Stimulated activated CD4-positive, alpha-beta T cell treated with anti-CD3 and anti-CD28 coated beads, Interleukin-2, amount 100 ng/mL, for 24 hours (primary cell): ENCODE results near the gene PUS3.

ENCODE experiments used
- DNase-seq, 2 donors: peaks; one replicate each; pipeline ENCODE4 v3.0.0-alpha.2; 2020

The PUS3 gene

GRCh38 chr11:125902927-125903710 lies at the start of gene PUS3:
Gene PUS3 (minus strand): TSS chr11:125903206. CDS start chr11:125896284, 6,922 bp downstream.
- DNase-seq, result peak; percentile 90 to 91

GRCh38 chr11:125952559-125952958 lies 49.6 kb upstream of the PUS3 start:
- no peak for DNase-seq

GRCh38 chr11:125951731-125952130 lies 48.7 kb upstream of the PUS3 start:
- no peak for DNase-seq

DNA sequence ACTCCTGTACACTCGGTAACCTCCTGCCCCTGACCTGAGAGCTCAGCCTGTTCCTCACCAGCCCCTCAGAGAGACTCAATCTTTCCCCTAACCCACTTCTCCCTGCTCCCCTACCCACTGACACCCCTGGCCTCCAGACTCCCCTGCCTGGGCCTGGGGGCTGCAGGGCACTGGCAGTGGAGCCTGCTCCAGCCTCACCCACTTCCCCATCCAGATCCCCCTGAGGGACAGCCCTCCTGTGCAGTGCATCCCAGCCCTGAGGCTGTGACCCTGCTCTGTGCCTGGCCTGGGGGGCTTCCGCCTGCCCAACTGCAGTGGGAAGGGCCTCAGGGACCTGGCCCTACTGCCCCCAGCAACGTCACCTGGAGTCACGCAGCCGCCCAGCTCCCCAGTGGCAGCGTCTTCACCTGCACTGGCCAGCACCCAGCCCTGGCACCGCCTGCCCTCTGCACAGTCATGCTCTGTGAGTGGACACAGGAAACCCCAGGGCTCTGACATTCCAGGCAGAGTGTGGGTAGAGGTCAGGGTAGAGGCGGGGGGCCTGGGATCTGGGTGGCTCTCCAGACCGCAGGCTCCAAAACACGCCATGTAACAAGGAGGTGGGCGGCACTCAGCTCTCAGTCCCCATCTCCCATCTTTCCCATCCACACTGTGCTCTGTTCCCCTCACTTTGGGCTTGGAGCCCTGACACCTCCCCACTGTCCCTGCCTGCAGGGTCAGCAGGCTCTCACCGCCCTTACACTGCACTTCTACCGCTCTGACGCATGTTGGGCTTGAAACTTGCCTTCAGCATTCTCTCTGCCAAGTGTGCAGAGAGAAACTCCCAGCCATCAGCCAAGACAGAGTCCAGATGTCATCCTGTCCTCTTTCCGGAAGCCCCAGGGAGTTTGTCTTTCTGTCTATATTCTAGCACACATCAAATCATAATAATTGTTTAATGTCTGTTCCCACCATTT lies 48.0 kb upstream of the PUS3 start:
- no peak for DNase-seq

DNA sequence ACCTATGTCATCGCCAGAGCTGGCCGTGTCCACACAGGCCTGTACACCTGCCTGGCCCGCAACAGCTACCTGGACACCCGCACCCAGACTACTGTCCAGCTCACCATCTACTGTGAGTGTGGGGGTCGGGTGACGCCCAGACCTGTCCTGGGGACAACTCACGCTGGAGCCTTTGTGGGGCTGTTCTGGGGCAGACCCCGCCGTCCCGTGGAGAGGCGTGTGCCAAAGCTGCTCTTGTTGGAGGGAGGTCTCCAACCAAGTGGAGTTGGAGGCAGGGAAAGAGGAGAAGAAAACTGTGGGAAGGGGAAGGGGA lies 47.1 kb upstream of the PUS3 start:
- DNase-seq, result no peak

DNA sequence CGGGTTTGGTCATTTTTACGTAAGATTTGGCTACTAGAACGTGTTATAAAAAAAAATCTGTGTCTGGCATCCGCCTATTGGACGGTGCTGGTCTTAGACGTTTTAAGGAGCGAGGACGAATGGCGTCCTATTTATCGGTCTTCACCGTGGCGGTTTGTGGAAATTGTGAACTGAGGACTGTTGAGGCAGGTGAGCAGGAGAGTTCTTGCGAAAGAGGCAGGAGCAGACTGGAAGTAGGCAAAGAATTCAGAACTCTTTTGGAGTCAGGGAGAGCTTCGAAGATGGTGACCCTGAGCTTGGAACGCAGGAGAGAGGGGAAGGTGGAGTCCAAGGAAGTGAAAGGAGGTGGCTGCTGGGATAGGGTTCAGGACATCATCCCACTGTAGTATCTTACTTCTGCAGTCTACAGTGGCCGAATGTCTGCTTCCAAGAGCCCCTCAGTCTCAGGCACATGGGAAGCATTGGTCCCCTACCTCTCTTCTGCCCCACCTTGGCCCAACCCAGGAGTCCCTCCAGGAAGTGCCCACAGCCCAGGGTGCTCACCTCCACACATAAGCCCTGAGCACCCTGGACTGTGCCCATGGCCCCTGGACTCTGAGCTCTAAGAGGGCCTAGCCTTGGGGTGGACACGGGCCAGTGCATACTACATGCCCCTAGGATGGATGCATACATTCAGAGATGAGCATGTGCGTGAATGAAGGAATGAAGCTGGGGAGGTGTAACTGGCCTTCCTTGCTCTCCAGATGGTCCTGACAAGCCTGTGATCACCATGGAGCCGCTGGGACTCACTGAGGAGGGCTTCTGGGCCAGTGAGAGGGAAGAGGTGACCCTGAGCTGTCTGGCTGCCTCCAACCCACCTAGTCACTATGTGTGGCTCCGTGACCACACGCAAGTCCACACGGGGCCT lies 46.5 kb upstream of the PUS3 start:
- DNase-seq, result no peak

- no peak for DNase-seq
Observed at GRCh38 chr11:125948278-125949051, 45.5 kb upstream of the PUS3 start.

DNA sequence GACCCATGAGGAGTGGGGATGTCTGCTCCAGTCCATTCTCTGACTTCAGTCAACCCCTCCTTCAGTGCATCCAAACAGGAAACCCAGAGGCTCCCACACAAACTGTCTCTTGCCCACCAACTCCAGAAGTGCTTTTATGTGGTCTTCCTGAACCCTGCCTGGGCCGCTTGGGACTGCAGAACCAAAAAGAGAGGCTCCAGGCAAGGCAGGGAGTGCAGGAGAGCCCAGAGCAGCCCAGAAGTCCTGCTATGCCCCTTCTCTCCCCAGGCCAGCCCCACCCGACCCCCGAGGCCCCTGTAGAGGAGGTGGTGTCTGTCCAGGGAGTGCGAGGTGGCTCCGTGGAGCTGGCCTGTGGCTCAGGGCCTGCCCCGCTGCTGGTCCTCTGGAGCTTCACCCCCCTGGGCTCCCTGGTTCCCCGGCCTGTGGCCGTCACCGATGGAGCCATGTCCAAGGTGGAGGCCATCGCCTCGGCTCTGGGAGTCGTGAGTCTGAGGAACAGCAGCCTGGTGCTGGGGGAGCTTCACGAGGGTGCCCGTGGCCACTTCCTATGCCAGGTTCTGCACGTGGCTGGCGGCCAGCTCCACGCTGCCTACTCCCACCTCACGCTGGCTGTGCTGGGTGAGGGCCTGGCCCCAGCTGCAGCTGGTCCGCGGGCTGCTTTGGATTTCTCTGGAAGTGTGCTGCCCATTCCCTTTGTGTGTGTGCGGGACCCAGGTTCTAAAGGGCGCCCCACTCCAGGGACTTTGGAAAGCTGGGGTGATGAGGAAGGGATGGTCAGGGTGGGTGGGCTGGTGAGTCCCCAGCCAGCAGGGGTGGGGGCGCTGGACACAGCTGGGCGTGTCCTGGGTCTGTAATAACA lies 44.6 kb upstream of the PUS3 start:
- DNase-seq, result no peak

DNA sequence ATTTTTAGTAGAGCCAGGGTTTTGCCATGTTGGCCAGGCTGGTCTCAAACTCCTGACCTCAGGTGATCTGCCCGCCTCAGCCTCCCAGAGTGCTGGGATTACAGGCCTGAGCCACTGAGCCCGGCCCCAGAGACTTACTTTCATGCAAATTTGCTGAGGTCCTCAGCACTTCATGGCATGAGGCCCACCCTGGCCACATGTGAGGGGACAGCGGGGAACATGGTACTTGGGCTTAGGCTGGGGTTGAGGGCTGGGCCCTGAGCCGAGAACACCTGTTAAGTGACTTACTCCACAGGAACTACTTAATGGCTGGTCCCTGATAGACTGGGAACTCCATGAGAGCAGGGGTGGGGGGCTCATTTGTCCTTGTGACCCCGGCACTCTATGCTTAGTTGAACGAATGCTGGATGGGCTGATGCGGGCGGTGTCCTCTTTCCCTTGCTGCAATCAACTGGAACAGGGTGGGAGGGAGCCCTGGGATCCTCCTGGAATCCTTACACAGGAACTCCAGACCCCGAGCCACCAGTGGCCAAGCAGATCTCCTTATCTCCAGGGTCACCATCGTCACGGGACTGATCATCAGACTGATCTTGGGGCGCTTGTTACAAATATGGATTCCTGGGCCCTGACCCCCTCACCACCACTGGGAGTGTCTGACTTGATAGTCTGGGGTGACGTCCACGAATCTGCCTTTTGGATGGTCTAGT lies 43.9 kb upstream of the PUS3 start:
- no peak for DNase-seq

DNA sequence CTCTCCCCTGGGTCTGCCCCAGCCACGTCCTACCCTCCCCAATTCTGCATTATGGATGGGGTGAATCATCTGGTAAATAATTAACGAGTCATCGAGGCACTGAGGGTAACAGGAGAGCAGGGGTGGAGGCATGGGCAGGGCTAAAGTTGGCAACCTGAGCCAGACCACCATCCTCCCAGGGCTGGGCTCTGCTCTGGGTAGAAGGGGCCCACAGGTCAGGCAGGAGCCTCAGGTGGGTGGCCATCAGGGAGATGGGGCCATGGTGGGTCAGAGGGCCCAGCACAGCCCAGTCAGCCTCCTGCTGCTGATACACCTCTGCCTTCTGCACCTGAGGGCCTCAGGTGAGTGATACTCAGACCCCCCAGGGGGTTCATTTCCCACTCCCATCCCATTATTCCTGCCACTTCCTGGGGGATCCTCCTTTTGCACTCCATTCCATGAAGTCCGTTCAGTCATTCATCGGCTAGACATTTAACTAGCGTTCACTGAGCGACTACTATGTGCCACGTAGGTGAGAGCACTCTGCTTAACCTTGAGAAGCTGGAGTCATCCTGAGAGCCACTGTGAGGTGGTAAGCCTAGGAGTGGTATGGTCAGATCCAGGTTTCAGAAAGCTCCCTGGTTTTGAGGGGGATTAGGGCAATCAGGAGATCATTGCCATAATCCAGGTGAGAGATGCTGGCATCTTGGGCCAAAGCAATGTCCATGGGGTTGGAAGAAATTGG lies 43.0 kb upstream of the PUS3 start, which contains the start of gene VSIG10L2:
Gene VSIG10L2, plus strand, starts transcription at position 248 of the 724 bp plus-strand sequence. Its CDS starts 12 bp downstream, at position 260.
- no peak for DNase-seq

DNA sequence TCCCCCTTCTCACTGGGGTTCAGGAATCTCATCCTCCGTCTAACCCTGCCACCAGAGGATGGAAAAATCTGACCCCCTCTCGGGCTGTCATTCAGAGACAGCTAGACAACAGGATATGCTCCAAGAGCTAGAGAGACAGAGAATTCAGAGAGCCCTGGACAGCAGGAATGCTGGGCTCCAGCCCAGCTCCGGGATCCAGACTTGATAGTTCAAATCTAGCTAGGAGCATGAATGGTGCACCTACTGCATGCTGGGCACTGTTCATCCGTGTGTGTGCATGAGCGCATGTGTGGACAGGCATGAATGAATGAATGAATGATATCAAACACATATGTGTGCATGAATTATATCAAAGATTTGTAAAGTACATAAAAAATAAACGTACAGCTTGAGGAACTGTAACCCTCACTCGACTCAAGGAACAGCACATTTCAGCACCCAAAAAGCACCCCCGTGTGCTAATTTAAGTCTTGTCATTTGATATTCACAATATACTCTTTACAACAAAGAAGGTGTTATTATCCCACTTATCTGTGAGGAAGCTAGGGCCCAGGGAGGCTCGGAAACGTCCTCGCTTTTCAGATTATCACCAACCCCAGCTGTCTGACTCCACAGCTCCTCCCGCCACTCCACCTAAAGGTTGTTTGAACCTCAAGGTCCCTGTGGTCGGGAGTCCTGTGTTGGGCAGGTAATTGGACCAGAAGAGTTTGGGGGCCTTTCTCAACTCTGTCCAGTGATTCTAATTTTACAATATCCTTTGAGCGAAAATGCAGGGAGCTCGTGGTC lies 42.2 kb upstream of the PUS3 start:
- no peak for DNase-seq

DNA sequence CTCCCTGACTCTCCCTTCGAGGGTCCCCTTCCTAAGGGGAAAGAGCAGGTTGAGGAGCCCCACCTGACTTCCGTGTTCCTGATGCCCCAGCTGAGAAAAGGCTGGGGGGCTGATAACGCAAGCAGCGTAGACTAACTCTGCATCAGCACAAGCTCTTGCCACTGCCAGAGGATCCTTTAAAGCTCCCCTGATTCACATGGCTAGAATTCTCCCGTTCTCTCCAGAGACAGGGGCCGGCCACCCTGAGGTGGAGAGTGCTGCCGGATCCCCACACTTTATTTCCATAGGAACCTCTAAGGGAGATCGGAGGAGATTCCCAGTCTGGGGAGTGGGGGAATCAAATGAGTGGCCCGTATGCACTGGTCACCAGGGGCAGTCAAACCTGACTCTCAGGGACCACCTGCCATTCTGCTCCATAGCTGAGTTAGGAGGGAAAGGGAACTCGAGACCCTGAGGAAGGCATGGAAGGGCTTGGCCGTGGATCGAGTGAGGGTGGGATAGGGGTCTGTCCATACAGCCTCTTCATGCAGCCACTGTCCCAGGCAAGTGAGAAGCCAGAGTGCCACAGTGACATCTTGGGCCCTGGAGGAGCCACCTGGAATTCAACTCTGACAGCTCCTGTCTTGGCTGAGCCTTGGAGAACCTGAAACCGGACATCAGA lies 41.5 kb upstream of the PUS3 start:
- no peak for DNase-seq

GRCh38 chr11:125943661-125944349 lies 40.8 kb upstream of the PUS3 start:
- DNase-seq, result no peak

- DNase-seq, result no peak
Observed at GRCh38 chr11:125942771-125943428, 39.9 kb upstream of the PUS3 start.

GRCh38 chr11:125941619-125942611 lies 38.9 kb upstream of the PUS3 start:
- peak; percentile 59 to 72 for DNase-seq

GRCh38 chr11:125941267-125941618 lies 38.2 kb upstream of the PUS3 start:
- DNase-seq, result no peak
